ENCODE measurements around the gene ADAM33. TPM values are rescaled to one million over a fixed set of nuclear protein-coding genes. Genes with fewer than 3 reads are reported as not detected.

ADAM33 gene
- total and polyA plus RNA-seq, 5 donors: 11.5 to 30.5 (median 12.4) TPM

DNA sequence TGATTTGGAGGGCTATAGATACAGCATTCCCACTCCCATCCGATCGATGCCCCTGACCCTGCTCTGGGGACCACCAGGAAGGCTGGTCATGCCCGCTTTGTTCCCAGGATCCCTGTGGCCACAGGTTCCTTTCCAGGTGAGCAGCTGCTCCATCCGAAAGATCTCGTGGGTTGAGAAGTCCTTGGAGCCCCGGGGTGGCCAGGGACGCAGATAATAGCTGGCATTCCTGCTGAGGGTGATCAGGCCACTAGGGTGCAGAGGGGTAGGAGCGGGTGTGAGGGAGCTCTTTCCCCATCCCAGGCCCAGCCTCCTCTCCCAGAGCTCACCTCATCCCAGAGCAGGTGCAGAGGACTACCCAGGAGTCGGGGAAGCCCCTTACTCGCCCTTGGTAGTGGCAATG, 7.4 kb downstream of the ADAM33 start:
- no peaks in the 10 kb centered on the region for H3K4me1 ChIP-seq (ENCODE audit: control insufficient read depth, insufficient read depth, low read length)
- no peaks in the 10 kb centered on the region for H3K27me3 ChIP-seq (ENCODE audit: control insufficient read depth, insufficient read depth)
- intact Hi-C loops (cut with DNase I): loop anchor here in 2 of 4 donors (10.0 kb wide), 2 partner anchors 90 to 410 kb away; partner anchors contain the start of gene ADISSP (in 1 of the 2)
- H3K4me3 ChIP-seq (ENCODE audit: low read length): no peak overlapping the region
- ATAC-seq (no peak), DNase-seq (peak in 1 of 3 donors; percentile 36)
- no peak overlapping the region for H3K27ac ChIP-seq (ENCODE audit: low read length)
- WGBS: 71% methylated on average over 10 of the region's 10 CpGs
- no peaks in the 10 kb centered on the region for H3K9me3 ChIP-seq (ENCODE audit: control insufficient read depth, low read length)

DNA sequence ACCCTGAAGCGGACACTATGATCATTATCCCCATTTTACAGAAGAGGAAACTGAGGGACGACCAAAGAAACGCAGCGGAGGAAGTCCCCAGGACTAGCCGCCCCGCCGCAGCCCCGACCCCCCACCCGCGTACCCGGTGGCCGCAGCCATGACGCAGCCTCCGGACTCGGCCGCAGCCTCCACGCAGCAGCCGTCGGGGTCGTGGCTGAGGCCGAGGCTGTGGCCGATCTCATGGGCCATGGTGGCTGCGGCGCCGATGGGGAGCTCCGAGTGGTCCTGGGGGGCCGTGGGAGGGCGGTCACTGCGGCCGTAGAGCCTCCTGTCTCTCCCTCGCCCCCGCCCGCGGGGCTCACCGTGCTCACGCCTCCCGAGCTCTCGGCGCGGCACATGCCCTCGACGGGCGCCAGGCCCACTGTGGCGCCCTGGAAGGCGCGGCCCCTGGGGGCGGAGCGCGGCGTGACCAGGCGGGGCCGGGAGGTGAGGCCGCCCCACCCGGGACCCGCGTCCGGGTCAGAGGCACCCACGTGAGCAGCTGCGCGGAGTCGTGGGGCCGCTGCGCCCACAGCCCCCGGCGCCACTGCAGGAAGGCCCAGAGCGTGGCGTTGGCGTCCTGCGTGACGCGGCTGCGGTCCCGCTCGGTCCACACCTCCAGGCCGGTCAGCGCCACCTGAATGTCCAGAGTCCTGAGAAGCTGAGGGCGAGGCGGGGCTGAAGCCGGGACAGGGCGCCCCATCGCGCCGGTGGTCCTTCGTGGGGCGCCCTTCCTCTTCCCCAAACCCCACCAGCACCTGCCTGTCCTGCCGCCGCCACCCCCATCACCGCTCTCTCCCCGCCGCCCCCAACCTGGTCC, 8.4 kb downstream of the ADAM33 start:
- Histone ChIP-seq H3K27ac (ENCODE audit: low read length) (no peak overlapping the region), H3K4me3 (ENCODE audit: low read length) (no peak overlapping the region), H3K27me3 (ENCODE audit: control insufficient read depth, insufficient read depth) (no peaks in the 10 kb centered on the region), H3K4me1 (ENCODE audit: control insufficient read depth, insufficient read depth, low read length) (no peaks in the 10 kb centered on the region), H3K9me3 (ENCODE audit: control insufficient read depth, low read length) (no peaks in the 10 kb centered on the region)
- intact Hi-C loops (cut with DNase I): loop anchor here in 2 of 4 donors (10.0 kb wide), 2 partner anchors 91 to 411 kb away; partner anchors contain the start of gene ADISSP (in 1 of the 2)
- 53% methylated on average over 90 of the region's 90 CpGs for WGBS
- peak in 1 of 3 donors; percentile 50 for DNase-seq
- no peak for ATAC-seq

DNA sequence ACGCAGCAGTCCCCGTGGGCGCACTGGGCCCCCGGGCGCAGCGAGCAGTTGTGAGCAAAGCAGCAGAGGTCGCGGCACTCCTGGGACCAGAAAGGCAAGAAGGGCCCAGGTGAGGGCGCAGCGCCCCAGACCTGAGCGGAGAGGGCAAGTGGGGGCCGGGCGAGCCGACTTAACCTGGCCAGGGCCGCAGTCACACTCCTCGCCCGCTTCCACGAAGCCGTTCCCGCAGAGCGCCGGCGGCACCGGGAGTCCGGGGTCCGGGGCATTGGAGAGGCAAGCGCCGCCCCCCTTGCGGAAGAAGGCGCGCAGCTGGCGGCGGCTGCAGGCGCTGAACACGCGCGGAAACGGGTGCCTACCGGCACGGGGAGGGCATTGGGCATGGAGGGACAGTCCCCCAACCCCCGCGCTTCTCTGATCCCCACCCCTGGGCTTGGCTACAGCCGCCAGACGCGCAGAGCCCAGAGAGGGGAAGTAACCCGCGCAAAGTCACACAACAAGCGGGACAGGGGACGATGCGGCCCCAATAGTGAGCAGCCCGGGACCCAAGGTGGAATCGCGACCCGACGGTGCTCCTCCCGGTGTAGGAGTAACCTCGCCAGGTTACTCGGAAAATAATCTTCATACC, 9.2 kb downstream of the ADAM33 start:
- Histone ChIP-seq H3K4me3 (ENCODE audit: low read length) (no peak overlapping the region), H3K27me3 (ENCODE audit: control insufficient read depth, insufficient read depth) (no peaks in the 10 kb centered on the region), H3K9me3 (ENCODE audit: control insufficient read depth, low read length) (no peaks in the 10 kb centered on the region), H3K27ac (ENCODE audit: low read length) (no peak overlapping the region), H3K4me1 (ENCODE audit: control insufficient read depth, insufficient read depth, low read length) (no peaks in the 10 kb centered on the region)
- ATAC-seq: no peak
- peak in 2 of 3 donors; percentile 51 to 62 for DNase-seq
- 34% methylated on average over 58 of the region's 58 CpGs for WGBS
- intact Hi-C loops (cut with DNase I): loop anchor here in 2 of 4 donors (10.0 kb wide), 2 partner anchors 92 to 412 kb away; partner anchors contain the start of gene ADISSP (in 1 of the 2)

DNA sequence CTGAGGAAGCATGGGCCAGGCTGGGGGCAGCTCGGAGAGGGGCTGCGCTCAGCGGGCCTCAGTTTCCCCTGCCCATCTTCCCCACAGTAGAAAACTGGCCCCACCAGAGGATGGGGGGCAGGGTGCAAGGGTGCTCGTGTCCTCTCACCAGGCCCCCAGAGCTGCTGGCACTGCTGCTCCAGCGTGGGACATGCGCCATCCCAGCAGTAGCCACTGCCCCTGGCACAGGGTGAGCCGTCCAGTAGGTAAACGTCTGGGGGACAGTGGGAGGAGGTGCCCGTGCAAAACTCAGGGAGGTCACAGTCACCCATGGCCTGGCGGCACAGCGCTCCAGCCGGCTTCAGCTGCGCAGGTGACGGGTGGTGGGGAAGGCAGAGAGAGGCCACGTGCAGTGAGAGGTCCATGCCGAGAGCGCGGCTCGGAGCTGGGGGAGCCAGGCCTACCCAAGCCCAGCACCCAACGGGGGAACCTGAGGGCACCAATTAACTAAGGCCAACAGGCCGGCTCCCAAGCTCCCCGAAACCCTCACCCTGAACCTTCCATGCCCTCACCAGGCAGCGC, 9.7 kb downstream of the ADAM33 start:
- Histone ChIP-seq H3K27ac (ENCODE audit: low read length) (no peak overlapping the region), H3K4me3 (ENCODE audit: low read length) (no peak overlapping the region), H3K9me3 (ENCODE audit: control insufficient read depth, low read length) (no peaks in the 10 kb centered on the region), H3K27me3 (ENCODE audit: control insufficient read depth, insufficient read depth) (no peaks in the 10 kb centered on the region), H3K4me1 (ENCODE audit: control insufficient read depth, insufficient read depth, low read length) (no peaks in the 10 kb centered on the region)
- 62% methylated on average over 23 of the region's 23 CpGs for WGBS
- ATAC-seq: no peak
- DNase-seq: peak in 1 of 3 donors; percentile 40
- intact Hi-C loops (cut with DNase I): loop anchor here in 2 of 4 donors (10.0 kb wide), 2 partner anchors 93 to 413 kb away; partner anchors contain the start of gene ADISSP (in 1 of the 2)

DNA sequence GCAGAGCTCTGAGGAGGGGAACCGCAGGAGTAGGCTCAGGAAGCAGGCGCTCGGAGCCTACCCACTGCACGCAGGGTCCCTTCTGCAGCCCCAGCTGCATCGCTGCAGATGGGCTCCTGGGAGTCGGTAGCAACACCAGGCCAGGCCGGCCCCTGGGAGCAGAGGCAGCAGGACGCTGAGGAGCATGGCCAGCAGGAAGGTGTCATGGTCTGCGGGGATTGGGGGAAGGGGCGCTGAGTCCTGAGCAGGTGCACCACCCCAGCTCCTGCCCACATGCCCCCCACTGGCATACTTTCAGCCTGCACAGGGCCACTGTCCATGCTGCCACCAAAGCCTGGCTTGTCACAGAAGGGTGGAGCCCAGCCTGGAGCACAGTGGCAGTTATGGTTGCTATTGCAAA, 10.9 kb downstream of the ADAM33 start:
- 78% methylated on average over 10 of the region's 10 CpGs for WGBS
- intact Hi-C loops (cut with DNase I): loop anchor here in 2 of 4 donors (10.0 kb wide), 2 partner anchors 94 to 414 kb away; partner anchors contain the start of gene ADISSP (in 1 of the 2)
- Histone ChIP-seq H3K27ac (ENCODE audit: low read length) (no peak overlapping the region), H3K4me3 (ENCODE audit: low read length) (no peak overlapping the region), H3K4me1 (ENCODE audit: control insufficient read depth, insufficient read depth, low read length) (no peaks in the 10 kb centered on the region), H3K9me3 (ENCODE audit: control insufficient read depth, low read length) (no peaks in the 10 kb centered on the region), H3K27me3 (ENCODE audit: control insufficient read depth, insufficient read depth) (no peaks in the 10 kb centered on the region)
- DNase-seq: peak in 1 of 3 donors; percentile 23
- ATAC-seq: no peak

DNA sequence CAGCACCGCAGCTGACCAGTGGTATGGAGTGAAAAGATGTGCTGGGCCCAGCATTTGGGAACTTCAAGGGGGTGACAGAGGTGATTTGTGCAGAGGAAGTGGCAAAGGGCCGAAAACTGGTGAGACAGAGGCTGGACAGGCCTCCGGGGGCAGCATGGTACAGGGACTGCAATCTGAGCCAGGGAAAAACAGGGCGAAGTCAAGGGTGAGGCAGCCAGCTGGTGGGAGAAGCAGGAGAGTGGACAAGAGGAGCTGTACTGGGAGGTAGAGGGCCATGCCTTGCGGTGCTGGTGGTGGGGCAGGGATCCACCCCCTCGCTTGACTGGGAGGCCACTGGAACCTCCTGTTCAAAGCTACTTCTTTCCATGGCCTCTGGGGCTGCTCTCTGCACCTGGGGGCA, 11.3 kb downstream of the ADAM33 start:
- ATAC-seq (peak in 1 of 2 donors; percentile 4), DNase-seq (peak in 1 of 3 donors; percentile 33)
- intact Hi-C loops (cut with DNase I): loop anchor here in 2 of 4 donors (10.0 kb wide), 2 partner anchors 94 to 414 kb away; partner anchors contain the start of gene ADISSP (in 1 of the 2)
- Histone ChIP-seq H3K4me1 (ENCODE audit: control insufficient read depth, insufficient read depth, low read length) (no peaks in the 10 kb centered on the region), H3K27ac (ENCODE audit: low read length) (no peak overlapping the region), H3K9me3 (ENCODE audit: control insufficient read depth, low read length) (no peaks in the 10 kb centered on the region), H3K27me3 (ENCODE audit: control insufficient read depth, insufficient read depth) (no peaks in the 10 kb centered on the region), H3K4me3 (ENCODE audit: low read length) (no peak overlapping the region)
- 53% methylated on average over 6 of the region's 6 CpGs for WGBS

DNA sequence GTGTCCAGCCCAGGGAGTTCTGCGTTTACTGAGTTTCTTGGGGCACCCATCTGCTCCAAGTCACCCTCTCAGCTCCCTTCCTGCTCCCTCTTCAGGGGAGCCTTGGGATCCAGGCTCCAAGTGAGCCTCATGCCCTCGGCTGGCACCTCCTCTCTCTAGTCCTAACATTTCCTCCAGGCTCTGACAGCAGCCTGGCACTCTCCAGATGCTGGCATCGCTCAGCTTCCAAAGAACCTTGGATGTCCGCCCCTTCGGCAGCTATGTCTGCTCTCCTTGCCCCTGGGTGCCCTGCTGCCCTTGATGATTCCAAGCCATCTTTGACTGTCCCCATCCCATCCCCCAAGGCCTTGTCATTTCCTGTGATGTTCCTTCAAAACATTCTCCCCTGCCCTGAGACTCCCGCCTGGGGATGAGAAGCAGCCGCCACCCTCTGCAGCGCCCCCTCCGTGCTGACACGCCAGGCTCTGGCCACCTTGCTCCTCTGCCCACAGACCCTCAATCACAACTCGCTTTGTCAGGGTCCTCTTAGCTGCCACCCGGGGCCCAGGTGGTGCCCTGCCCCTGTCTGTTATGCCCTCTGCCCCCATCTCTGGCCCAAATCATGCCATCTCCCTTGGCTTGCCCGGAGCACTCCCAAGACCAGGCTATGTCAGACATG, 12.0 kb downstream of the ADAM33 start:
- H3K4me3 ChIP-seq (ENCODE audit: low read length): no peak overlapping the region
- intact Hi-C loops (cut with DNase I): loop anchor here in 2 of 4 donors (10.0 kb wide), 2 partner anchors 95 to 415 kb away; partner anchors contain the start of gene ADISSP (in 1 of the 2)
- no peak overlapping the region for H3K27ac ChIP-seq (ENCODE audit: low read length)
- no peaks in the 10 kb centered on the region for H3K9me3 ChIP-seq (ENCODE audit: control insufficient read depth, low read length)
- no peak for DNase-seq
- no peaks in the 10 kb centered on the region for H3K4me1 ChIP-seq (ENCODE audit: control insufficient read depth, insufficient read depth, low read length)
- no peak for ATAC-seq
- H3K27me3 ChIP-seq (ENCODE audit: control insufficient read depth, insufficient read depth): no peaks in the 10 kb centered on the region
- 82% methylated on average over 13 of the region's 13 CpGs for WGBS

DNA sequence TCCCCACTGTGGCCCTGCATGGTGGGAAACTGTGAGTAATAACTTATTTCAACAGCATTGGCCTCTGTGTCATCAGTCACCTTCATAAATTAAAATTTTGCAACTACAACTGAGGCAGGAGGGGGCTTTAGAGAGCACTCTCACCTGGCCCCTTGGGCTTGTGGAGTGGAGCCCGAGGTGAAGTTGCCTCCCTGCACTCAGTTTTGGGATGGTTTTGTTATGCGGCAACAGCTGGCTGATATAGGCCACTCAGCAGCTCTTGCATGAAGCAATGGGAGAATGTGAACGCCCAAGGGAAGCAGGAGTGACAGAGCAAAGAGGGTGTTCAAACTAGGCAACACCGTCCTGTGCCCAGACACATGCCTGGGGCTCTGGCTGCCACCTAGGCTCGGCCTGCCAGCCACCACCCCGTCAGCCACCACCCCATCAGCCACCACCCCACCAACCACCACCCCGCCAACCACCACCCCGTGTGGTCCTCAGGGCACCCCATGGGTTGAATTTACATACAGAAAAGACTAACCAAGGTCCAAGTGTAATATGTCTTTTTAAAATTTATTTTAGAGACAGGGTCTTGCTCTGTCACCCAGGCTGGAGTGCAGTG, 14.3 kb downstream of the ADAM33 start:
- H3K27me3 ChIP-seq (ENCODE audit: control insufficient read depth, insufficient read depth): no peaks in the 10 kb centered on the region
- ATAC-seq (no peak), DNase-seq (peak in 1 of 3 donors; percentile 40)
- no peaks in the 10 kb centered on the region for H3K9me3 ChIP-seq (ENCODE audit: control insufficient read depth, low read length)
- intact Hi-C loops (cut with DNase I): no loop called here
- H3K27ac ChIP-seq (ENCODE audit: low read length): no peak overlapping the region
- WGBS: 87% methylated on average over 8 of the region's 8 CpGs
- no peaks in the 10 kb centered on the region for H3K4me1 ChIP-seq (ENCODE audit: control insufficient read depth, insufficient read depth, low read length)
- H3K4me3 ChIP-seq (ENCODE audit: low read length): no peak overlapping the region

DNA sequence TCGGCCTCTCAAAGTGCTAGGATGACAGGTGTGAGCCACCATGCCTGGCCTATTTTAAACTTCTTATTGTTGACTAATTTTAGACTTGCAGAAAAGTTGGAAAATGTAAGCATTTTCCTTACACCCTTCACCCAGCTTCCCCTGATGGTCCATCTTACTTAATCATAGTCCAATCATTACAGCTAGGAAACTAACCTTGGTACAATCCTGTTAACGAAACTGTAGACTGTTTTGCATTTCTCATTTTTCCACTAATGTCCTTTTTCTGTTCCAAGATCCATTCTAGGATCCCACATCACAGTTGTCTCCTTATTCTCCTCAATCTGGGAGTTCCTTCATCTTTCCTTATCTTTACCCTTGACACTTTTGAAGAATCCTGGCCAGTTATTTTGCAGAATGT, 18.0 kb downstream of the ADAM33 start:
- Histone ChIP-seq H3K27ac (ENCODE audit: low read length) (no peak overlapping the region), H3K4me1 (ENCODE audit: control insufficient read depth, insufficient read depth, low read length) (no peaks in the 10 kb centered on the region), H3K4me3 (ENCODE audit: low read length) (no peak overlapping the region), H3K27me3 (ENCODE audit: control insufficient read depth, insufficient read depth) (no peaks in the 10 kb centered on the region), H3K9me3 (ENCODE audit: control insufficient read depth, low read length) (no peaks in the 10 kb centered on the region)
- intact Hi-C loops (cut with DNase I): no loop called here
- DNase-seq: no peak
- 79% methylated on average over 2 of the region's 2 CpGs for WGBS
- ATAC-seq: no peak

DNA sequence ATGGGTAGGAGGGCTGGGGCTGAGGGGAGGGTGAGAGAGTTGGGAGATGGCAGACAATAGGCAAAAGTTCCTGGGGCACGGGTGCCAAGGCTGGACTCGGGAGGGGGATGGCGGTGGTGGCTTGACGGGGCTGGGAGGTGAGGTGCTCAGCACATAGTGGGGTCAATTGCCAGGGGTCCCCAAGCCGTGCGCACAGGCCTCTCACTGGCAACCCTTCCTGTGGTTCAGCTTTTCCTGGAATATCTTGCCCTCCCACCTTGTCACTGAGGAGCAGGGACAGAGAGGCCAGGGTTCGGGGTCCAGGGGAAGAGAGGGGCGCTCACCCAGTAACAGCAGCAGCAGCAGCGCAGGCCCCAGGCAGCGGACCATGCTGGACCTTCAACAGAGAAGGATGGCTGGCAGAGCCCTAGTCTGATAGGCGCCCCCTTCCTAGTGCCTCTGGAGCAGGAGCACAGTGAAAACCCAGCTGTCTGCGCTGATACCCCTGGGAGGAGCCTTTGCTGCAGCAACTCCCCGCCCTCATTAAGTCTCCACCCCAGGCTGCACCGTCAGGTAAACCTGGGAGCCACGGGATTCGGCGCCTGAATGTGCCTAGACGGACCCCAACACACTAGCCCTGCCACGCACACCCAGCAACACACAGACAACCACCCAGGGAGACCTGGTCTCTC, 18.6 kb downstream of the ADAM33 start, which contains the start of gene GFRA4:
TSS of gene GFRA4 (minus strand) at position 369 of the 671 bp plus-strand sequence. CDS start at position 369, 0 bp downstream.
- Histone ChIP-seq H3K4me1 (ENCODE audit: control insufficient read depth, insufficient read depth, low read length) (no peaks in the 10 kb centered on the region), H3K4me3 (ENCODE audit: low read length) (no peak within 1 kb of the TSS), H3K9me3 (ENCODE audit: control insufficient read depth, low read length) (no peaks in the 10 kb centered on the region), H3K27ac (ENCODE audit: low read length) (no peak within 1 kb of the TSS), H3K27me3 (ENCODE audit: control insufficient read depth, insufficient read depth) (no peaks in the 10 kb centered on the region)
- WGBS: 63% methylated on average over 19 of the region's 19 CpGs
- DNase-seq (no peak), ATAC-seq (no peak)
- intact Hi-C loops (cut with DNase I): no loop called here

All from right cardiac atrium (tissue), 5 donors.